ENCODE results near the gene BNC2.

- TF ChIP-seq CTCF (IDR thresholded peaks at IDR 0.05; ENCODE audit: insufficient read depth, low read length) (no peak), GABPA (IDR thresholded peaks at IDR 0.05; ENCODE audit: low read depth) (no peak), POLR2AphosphoS5 (IDR thresholded peaks at IDR 0.05; ENCODE audit: low read depth) (no peak), REST (IDR thresholded peaks at IDR 0.05; ENCODE audit: insufficient replicate concordance, low read depth) (no peak)
Measured at GRCh38 chr9:16659096-16659495, 211.4 kb downstream of the BNC2 start.
